ENCODE measurements around the gene ZCCHC14. TPM values are rescaled to one million over a fixed set of nuclear protein-coding genes. Genes with fewer than 3 reads are reported as not detected.

ZCCHC14 gene
- total RNA-seq, 1 donor from 2014 or later = 44.8 TPM

- DNase-seq (ENCODE audit: extremely low spot score, unreplicated experiment) = no peak
- Mint-ChIP-seq H3K27me3 (ENCODE audit: unreplicated experiment) (no peaks in the 10 kb centered on the region), H3K4me3 (ENCODE audit: unreplicated experiment) (no peak overlapping the region), H3K27ac (ENCODE audit: unreplicated experiment) (no peak overlapping the region), H3K36me3 (ENCODE audit: unreplicated experiment) (peaks cover 42% of the 10 kb centered on the region), H3K4me1 (ENCODE audit: unreplicated experiment) (peaks cover 15% of the 10 kb centered on the region), H3K9me3 (ENCODE audit: unreplicated experiment) (no peaks in the 10 kb centered on the region)
- TF ChIP-seq, protein P1, sequence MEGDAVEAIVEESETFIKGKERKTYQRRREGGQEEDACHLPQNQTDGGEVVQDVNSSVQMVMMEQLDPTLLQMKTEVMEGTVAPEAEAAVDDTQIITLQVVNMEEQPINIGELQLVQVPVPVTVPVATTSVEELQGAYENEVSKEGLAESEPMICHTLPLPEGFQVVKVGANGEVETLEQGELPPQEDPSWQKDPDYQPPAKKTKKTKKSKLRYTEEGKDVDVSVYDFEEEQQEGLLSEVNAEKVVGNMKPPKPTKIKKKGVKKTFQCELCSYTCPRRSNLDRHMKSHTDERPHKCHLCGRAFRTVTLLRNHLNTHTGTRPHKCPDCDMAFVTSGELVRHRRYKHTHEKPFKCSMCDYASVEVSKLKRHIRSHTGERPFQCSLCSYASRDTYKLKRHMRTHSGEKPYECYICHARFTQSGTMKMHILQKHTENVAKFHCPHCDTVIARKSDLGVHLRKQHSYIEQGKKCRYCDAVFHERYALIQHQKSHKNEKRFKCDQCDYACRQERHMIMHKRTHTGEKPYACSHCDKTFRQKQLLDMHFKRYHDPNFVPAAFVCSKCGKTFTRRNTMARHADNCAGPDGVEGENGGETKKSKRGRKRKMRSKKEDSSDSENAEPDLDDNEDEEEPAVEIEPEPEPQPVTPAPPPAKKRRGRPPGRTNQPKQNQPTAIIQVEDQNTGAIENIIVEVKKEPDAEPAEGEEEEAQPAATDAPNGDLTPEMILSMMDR (IDR thresholded peaks at IDR 0.05) = no peak
Measured at GRCh38 chr16:87422106-87422505, 70.7 kb downstream of the ZCCHC14 start.

DNA sequence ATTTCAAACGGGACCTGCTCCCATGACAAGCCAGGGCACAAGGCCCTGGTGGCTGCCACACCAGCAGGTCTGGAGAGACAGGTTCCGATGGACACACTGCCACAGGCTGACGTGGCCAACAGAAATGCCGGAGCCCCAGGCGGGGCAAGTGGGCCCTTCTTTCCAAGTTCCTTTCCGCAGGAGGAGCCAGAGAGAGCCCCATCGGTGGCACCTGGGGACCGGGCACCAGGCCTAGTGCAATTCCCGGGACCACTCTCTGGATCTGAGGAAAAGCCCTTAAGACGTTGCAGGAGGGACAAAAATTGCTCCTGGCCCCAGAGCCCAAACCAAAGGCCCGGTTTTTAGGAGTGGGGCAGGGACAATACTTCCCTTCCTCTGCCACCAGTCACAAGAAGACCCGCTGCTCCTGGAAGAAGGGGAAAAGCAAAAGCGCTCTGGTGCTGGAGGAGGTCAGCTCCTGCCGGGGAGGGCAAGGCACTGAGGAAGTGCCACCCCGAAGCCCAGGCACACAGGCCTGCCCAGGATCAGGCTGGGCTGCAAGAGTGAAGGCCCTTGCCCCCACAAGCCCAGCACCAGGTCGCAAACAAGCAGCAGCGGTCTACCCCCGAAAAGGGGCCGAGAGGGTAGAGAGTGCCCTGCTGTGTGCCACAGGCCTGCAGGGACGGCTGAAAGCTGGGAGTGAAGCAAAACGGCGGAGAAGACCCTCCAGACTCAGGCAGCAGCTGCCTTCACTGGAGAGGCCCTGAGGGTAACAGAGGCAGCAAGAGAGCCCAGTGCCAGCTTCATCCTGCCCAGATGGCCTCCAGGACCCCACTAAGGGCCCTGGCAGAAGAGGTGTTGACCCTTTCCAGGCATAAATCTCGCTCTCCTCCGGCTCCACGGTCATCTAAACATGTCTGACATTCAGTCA is 71.6 kb downstream of the ZCCHC14 start:
- Mint-ChIP-seq H3K27ac (ENCODE audit: unreplicated experiment) (no peak overlapping the region), H3K36me3 (ENCODE audit: unreplicated experiment) (peaks cover 45% of the 10 kb centered on the region)

DNA sequence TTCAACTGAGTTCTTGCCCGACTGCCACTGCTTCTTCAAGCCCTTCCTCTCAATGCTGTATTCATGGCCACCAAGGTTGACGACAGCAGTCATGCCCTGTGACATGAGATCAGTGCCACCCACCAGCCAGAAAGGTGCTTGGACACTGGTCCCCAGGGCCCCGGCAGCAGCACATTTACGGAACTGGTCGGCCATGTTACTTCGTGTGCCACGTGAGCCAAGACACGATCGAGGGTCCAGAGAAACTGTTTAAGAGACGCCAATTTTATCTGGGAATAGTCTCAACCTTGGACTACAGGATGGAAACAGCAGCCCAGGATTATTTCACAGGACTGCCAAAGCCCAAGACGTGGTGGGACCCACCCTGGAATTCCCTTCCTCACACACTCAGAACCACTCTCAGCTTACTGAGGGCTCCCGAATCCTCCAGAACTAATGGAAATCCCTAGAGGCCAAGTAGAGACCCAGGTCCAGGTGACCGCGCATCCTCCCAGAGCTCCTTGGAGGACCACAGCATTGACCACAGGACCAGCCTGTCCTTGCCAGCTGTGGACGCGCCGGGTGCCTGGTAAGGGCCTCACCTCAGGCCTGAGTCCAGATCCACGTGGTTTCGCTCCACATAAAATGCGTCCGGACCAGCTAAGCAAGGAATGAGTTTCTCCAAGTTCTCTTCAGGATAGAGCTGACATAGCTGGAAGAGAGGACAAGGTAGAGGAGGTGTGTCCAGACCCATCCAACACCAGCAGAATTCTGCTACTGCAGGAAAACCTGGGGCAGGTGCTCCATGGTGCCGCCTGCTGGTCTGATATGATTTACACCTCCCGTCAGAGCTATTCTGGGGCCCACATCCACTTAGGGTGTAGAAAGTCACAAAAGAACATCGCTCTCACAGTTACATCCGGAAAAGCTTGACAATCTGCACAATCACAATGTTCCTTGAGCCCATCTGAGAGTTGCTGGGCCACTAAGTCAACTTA is 72.5 kb downstream of the ZCCHC14 start:
- Mint-ChIP-seq H3K9me3 (ENCODE audit: unreplicated experiment) (no peaks in the 10 kb centered on the region), H3K27ac (ENCODE audit: unreplicated experiment) (no peak overlapping the region), H3K36me3 (ENCODE audit: unreplicated experiment) (peaks cover 48% of the 10 kb centered on the region), H3K27me3 (ENCODE audit: unreplicated experiment) (no peaks in the 10 kb centered on the region), H3K4me3 (ENCODE audit: unreplicated experiment) (no peak overlapping the region), H3K4me1 (ENCODE audit: unreplicated experiment) (peaks cover 13% of the 10 kb centered on the region)
- TF ChIP-seq, protein P1 (IDR thresholded peaks at IDR 0.05) = no peak
- no peak for DNase-seq (ENCODE audit: extremely low spot score, unreplicated experiment)

More for the DNA sequence above, 71.6 kb downstream of the ZCCHC14 start:
- Mint-ChIP-seq H3K27me3 (ENCODE audit: unreplicated experiment) (no peaks in the 10 kb centered on the region), H3K4me1 (ENCODE audit: unreplicated experiment) (peaks cover 15% of the 10 kb centered on the region), H3K9me3 (ENCODE audit: unreplicated experiment) (no peaks in the 10 kb centered on the region), H3K4me3 (ENCODE audit: unreplicated experiment) (no peak overlapping the region)
- TF ChIP-seq, protein P1 (IDR thresholded peaks at IDR 0.05) = no peak
- no peak for DNase-seq (ENCODE audit: extremely low spot score, unreplicated experiment)

- peaks cover 46% of the 10 kb centered on the region for H3K36me3 Mint-ChIP-seq (ENCODE audit: unreplicated experiment)
- H3K4me3 Mint-ChIP-seq (ENCODE audit: unreplicated experiment) = no peak overlapping the region
- H3K4me1 Mint-ChIP-seq (ENCODE audit: unreplicated experiment) = no peaks in the 10 kb centered on the region
- no peaks in the 10 kb centered on the region for H3K27me3 Mint-ChIP-seq (ENCODE audit: unreplicated experiment)
- no peaks in the 10 kb centered on the region for H3K9me3 Mint-ChIP-seq (ENCODE audit: unreplicated experiment)
- no peak overlapping the region for H3K27ac Mint-ChIP-seq (ENCODE audit: unreplicated experiment)
- no peak for DNase-seq (ENCODE audit: extremely low spot score, unreplicated experiment)
- TF ChIP-seq, protein P1 (IDR thresholded peaks at IDR 0.05) = no peak
Measured at GRCh38 chr16:87418644-87419043, 74.2 kb downstream of the ZCCHC14 start.

Data from osteocyte (in vitro differentiated cells).